ENCODE data around the gene UGT1A6. TPM values are rescaled to one million over a fixed set of nuclear protein-coding genes. Genes with fewer than 3 reads are reported as not detected.

Gene UGT1A6
- polyA plus RNA-seq, 1 donor from 2014 or later = not detected

DNA sequence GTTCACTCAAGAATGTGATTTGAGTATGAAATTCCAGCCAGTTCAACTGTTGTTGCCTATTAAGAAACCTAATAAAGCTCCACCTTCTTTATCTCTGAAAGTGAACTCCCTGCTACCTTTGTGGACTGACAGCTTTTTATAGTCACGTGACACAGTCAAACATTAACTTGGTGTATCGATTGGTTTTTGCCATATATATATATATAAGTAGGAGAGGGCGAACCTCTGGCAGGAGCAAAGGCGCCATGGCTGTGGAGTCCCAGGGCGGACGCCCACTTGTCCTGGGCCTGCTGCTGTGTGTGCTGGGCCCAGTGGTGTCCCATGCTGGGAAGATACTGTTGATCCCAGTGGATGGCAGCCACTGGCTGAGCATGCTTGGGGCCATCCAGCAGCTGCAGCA, 67.4 kb downstream of the UGT1A6 start, which contains the start of gene UGT1A1:
Gene UGT1A1 (plus strand): TSS at position 228 of the 400 bp plus-strand sequence. CDS start 18 bp downstream, at position 246.
- H3K36me3 Mint-ChIP-seq = peaks cover 2% of the 10 kb centered on the region
- no peaks in the 10 kb centered on the region for H3K4me1 Mint-ChIP-seq
- peaks cover 0 to under 1% (median 0%) of the 10 kb centered on the region in 3 donors for H3K9me3 Mint-ChIP-seq
- no peak within 1 kb of the TSS for H3K4me3 Mint-ChIP-seq
- no peak within 1 kb of the TSS for H3K27ac Mint-ChIP-seq
- H3K27me3 Mint-ChIP-seq = peaks cover 8% of the 10 kb centered on the region

DNA sequence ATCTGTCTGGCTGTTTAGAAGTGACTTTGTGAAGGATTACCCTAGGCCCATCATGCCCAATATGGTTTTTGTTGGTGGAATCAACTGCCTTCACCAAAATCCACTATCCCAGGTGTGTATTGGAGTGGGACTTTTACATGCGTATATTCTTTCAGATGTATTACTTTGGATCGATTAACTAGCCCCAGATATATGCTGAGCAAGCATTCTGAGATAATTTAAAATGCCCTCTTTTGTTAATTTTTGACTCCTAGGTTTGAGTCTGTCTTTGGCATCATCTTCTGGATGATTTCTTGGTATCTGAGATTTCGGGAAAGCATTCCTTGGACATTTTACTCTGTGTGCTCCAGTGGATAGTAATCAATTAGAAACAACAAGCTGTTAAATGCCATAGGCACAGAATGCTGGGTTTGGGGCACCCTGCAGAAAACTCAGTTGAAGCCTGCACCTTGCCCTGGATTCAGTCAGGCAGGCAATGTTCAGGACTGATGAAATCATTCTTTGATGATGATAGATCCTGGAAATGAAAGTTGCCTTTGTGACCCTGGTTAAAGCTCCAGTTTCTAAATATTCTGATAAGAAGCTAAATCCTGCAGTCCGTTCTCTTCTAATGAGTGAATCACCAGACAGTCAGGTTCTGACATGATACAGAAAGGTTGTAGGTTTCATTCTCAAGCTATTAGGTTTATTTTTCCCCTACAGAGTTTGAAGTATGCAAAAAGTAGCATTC, 68.5 kb downstream of the UGT1A6 start:
- H3K4me3 Mint-ChIP-seq = no peak overlapping the region
- H3K4me1 Mint-ChIP-seq = no peaks in the 10 kb centered on the region
- no peaks in the 10 kb centered on the region for H3K9me3 Mint-ChIP-seq
- H3K27ac Mint-ChIP-seq = no peak overlapping the region
- H3K27me3 Mint-ChIP-seq = peaks cover 8% of the 10 kb centered on the region
- H3K36me3 Mint-ChIP-seq = peaks cover 2% of the 10 kb centered on the region

DNA sequence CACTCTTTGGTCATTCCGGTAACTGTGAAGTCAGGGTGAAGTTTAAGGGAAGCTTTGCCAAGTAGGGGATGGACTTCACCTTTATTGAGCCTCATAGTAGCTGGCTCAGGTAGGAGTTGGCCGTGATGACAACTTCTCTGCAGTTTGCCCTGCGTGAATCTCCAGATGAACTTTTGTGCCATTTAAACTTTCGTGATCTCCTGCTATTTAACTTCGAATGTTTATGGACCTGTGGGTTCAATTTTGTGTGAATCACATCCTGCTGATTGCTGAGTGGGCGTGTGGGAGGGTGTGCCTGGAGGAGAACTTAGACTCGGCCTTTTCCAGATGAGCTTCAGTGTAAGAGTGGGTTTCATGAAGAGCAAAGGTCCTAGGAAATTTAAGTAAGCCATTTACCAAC, 71.6 kb downstream of the UGT1A6 start:
- H3K27me3 Mint-ChIP-seq = peaks cover 13% of the 10 kb centered on the region
- no peak overlapping the region for H3K27ac Mint-ChIP-seq
- H3K4me1 Mint-ChIP-seq = no peaks in the 10 kb centered on the region
- H3K36me3 Mint-ChIP-seq = no peaks in the 10 kb centered on the region
- H3K4me3 Mint-ChIP-seq = no peak overlapping the region
- peaks cover 0 to 2% (median 0%) of the 10 kb centered on the region in 3 donors for H3K9me3 Mint-ChIP-seq

GRCh38 chr2:233764761-233765160, 72.1 kb downstream of the UGT1A6 start:
- Mint-ChIP-seq H3K9me3 (peaks cover 0 to 2% (median 0%) of the 10 kb centered on the region in 3 donors), H3K4me1 (no peaks in the 10 kb centered on the region), H3K27me3 (peaks cover 13% of the 10 kb centered on the region)

GRCh38 chr2:233766416-233766815, 73.7 kb downstream of the UGT1A6 start:
- Mint-ChIP-seq H3K36me3 (no peaks in the 10 kb centered on the region), H3K4me1 (no peaks in the 10 kb centered on the region), H3K27me3 (peaks cover 13% of the 10 kb centered on the region), H3K9me3 (peaks cover 0 to 2% (median 0%) of the 10 kb centered on the region in 3 donors), H3K4me3 (no peak overlapping the region), H3K27ac (no peak overlapping the region)

More at GRCh38 chr2:233764761-233765160, 72.1 kb downstream of the UGT1A6 start:
- Mint-ChIP-seq H3K27ac (no peak overlapping the region), H3K36me3 (no peaks in the 10 kb centered on the region), H3K4me3 (no peak overlapping the region)

- H3K4me3 Mint-ChIP-seq = no peak overlapping the region
- no peak overlapping the region for H3K27ac Mint-ChIP-seq
- H3K9me3 Mint-ChIP-seq = peaks cover 0 to 2% (median 2%) of the 10 kb centered on the region in 3 donors
- no peaks in the 10 kb centered on the region for H3K4me1 Mint-ChIP-seq
- H3K27me3 Mint-ChIP-seq = peaks cover 13% of the 10 kb centered on the region
- no peaks in the 10 kb centered on the region for H3K36me3 Mint-ChIP-seq
Measured at GRCh38 chr2:233768076-233768475, 75.4 kb downstream of the UGT1A6 start.

DNA sequence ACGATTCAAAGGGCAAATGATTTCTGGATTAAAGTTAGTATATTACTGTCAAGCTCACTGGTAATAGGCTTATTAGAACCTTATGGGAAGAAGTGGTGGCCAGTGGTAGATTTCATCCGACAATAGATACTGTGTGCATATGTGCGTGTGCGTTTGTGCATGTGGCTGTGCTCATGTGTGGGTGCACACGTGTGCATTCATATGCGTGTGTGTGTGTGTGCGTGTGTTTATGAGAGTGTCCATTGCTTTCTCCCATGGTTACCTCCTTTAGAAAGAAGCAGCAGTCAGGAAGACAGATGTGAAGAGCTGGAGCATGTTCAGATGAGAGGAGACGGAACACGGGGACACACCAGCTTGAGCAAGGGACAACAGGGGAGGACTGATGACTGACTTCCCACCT, 76.6 kb downstream of the UGT1A6 start:
- Mint-ChIP-seq H3K9me3 (peaks cover 0 to 2% (median 2%) of the 10 kb centered on the region in 3 donors), H3K4me3 (no peak overlapping the region), H3K4me1 (no peaks in the 10 kb centered on the region), H3K27me3 (peaks cover 8% of the 10 kb centered on the region), H3K27ac (peak overlapping the region in 1 of 3 donors; percentile 72), H3K36me3 (no peaks in the 10 kb centered on the region)

DNA sequence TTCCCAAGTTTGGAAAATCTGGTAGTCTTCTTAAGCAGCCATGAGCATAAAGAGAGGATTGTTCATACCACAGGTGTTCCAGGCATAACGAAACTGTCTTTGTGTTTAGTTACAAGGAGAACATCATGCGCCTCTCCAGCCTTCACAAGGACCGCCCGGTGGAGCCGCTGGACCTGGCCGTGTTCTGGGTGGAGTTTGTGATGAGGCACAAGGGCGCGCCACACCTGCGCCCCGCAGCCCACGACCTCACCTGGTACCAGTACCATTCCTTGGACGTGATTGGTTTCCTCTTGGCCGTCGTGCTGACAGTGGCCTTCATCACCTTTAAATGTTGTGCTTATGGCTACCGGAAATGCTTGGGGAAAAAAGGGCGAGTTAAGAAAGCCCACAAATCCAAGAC, 79.5 kb downstream of the UGT1A6 start:
- no peak overlapping the region for H3K27ac Mint-ChIP-seq
- H3K27me3 Mint-ChIP-seq = peaks cover 4% of the 10 kb centered on the region
- peaks cover 2% of the 10 kb centered on the region for H3K36me3 Mint-ChIP-seq
- peaks cover 2 to 9% (median 8%) of the 10 kb centered on the region in 3 donors for H3K9me3 Mint-ChIP-seq
- no peak overlapping the region for H3K4me3 Mint-ChIP-seq
- H3K4me1 Mint-ChIP-seq = no peaks in the 10 kb centered on the region

- no peak overlapping the region for H3K27ac Mint-ChIP-seq
- no peaks in the 10 kb centered on the region for H3K4me1 Mint-ChIP-seq
- H3K4me3 Mint-ChIP-seq = no peak overlapping the region
- peaks cover 7% of the 10 kb centered on the region for H3K27me3 Mint-ChIP-seq
- peaks cover 2% of the 10 kb centered on the region for H3K36me3 Mint-ChIP-seq
- H3K9me3 Mint-ChIP-seq = peaks cover 2 to 12% (median 8%) of the 10 kb centered on the region in 3 donors
Measured at GRCh38 chr2:233772583-233772982, 79.9 kb downstream of the UGT1A6 start.

- peaks cover 2% of the 10 kb centered on the region for H3K36me3 Mint-ChIP-seq
- H3K4me3 Mint-ChIP-seq = no peak overlapping the region
- H3K27ac Mint-ChIP-seq = no peak overlapping the region
- no peaks in the 10 kb centered on the region for H3K4me1 Mint-ChIP-seq
- H3K27me3 Mint-ChIP-seq = peaks cover 10% of the 10 kb centered on the region
- peaks cover 2 to 12% (median 8%) of the 10 kb centered on the region in 3 donors for H3K9me3 Mint-ChIP-seq
Measured at GRCh38 chr2:233773854-233774253, 81.2 kb downstream of the UGT1A6 start.

GRCh38 chr2:233775414-233775813, 82.7 kb downstream of the UGT1A6 start:
- Mint-ChIP-seq H3K27ac (no peak overlapping the region), H3K4me3 (peak overlapping the region in 1 of 4 donors; percentile 17), H3K4me1 (no peaks in the 10 kb centered on the region), H3K9me3 (peaks cover 2 to 12% (median 10%) of the 10 kb centered on the region in 3 donors), H3K27me3 (peaks cover 18% of the 10 kb centered on the region), H3K36me3 (peaks cover 2% of the 10 kb centered on the region)

GRCh38 chr2:233778030-233778429, 85.3 kb downstream of the UGT1A6 start, which contains the start of gene MROH2A:
TSS of gene MROH2A (plus strand) at chr2:233778330. CDS start at chr2:233779359, 1,029 bp downstream.
- Mint-ChIP-seq H3K27me3 (peaks cover 20% of the 10 kb centered on the region), H3K4me3 (no peak within 1 kb of the TSS), H3K27ac (peak within 1 kb of the TSS in 1 of 3 donors; percentile 14), H3K4me1 (no peaks in the 10 kb centered on the region), H3K9me3 (peaks cover 7 to 12% (median 8%) of the 10 kb centered on the region in 3 donors), H3K36me3 (peaks cover 4% of the 10 kb centered on the region)

GRCh38 chr2:233779722-233780121, 87.0 kb downstream of the UGT1A6 start:
- H3K4me1 Mint-ChIP-seq = no peaks in the 10 kb centered on the region
- no peak overlapping the region for H3K27ac Mint-ChIP-seq
- H3K9me3 Mint-ChIP-seq = peaks cover 7 to 12% (median 8%) of the 10 kb centered on the region in 3 donors
- H3K4me3 Mint-ChIP-seq = no peak overlapping the region
- peaks cover 4% of the 10 kb centered on the region for H3K36me3 Mint-ChIP-seq
- peaks cover 22% of the 10 kb centered on the region for H3K27me3 Mint-ChIP-seq

DNA sequence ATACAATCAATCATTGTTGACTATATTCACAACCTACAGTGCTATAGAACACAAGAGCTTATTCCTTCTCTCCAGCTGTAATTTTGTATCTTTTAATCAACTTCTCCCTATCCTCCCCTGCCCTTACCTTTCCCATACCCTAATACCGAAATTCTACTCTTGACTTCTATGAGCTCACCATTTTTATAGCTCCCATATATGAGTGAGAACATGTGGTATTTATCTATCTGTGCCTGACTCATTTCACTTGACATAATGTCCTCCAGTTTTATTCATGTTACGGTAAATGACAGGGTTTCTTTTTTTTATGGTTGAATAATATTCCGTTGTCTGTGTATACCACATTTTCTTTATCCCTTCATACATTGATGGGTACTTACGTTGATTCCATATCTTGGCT, 88.1 kb downstream of the UGT1A6 start:
- no peak overlapping the region for H3K27ac Mint-ChIP-seq
- no peaks in the 10 kb centered on the region for H3K4me1 Mint-ChIP-seq
- H3K36me3 Mint-ChIP-seq = peaks cover 3% of the 10 kb centered on the region

GRCh38 chr2:233789554-233789953, 96.9 kb downstream of the UGT1A6 start:
- Mint-ChIP-seq H3K4me3 (no peak overlapping the region), H3K9me3 (no peaks in the 10 kb centered on the region), H3K27ac (no peak overlapping the region), H3K4me1 (no peaks in the 10 kb centered on the region), H3K27me3 (no peaks in the 10 kb centered on the region), H3K36me3 (peaks cover 4% of the 10 kb centered on the region)

More for the DNA sequence above, 88.1 kb downstream of the UGT1A6 start:
- H3K27me3 Mint-ChIP-seq = peaks cover 20% of the 10 kb centered on the region
- H3K9me3 Mint-ChIP-seq = peaks cover 6 to 11% (median 7%) of the 10 kb centered on the region in 3 donors
- H3K4me3 Mint-ChIP-seq = no peak overlapping the region
